Stimulated activated CD4-positive, alpha-beta T cell treated with anti-CD3 and anti-CD28 coated beads, Interleukin-4, amount 100 ng/mL, for 1 hour (primary cell): ENCODE measurements around the gene STK4.

Experiments
- DNase-seq: peaks from one replicate; pipeline ENCODE4 v3.0.0-alpha.2; 2020

STK4 gene

DNA sequence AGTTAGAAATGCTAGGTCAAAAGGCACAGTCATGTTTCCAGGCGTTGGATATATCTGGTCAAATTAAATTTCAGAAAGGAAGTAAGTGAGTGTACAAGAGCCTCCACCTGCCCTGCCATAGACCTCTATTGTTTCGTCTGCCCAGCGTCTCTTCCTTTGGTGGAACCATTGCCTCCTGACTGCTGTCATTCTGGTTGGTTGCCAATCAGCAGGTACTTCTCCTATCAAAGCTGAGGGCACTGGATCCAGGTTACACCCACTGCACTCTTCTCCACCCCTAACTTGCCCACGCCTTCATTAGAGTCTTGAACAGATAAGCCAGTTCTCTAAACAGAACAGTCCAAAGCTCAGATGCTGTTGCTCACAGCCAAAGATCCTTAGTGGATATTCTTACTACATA is 151.3 kb downstream of the STK4 start:
- no peak for DNase-seq

DNA sequence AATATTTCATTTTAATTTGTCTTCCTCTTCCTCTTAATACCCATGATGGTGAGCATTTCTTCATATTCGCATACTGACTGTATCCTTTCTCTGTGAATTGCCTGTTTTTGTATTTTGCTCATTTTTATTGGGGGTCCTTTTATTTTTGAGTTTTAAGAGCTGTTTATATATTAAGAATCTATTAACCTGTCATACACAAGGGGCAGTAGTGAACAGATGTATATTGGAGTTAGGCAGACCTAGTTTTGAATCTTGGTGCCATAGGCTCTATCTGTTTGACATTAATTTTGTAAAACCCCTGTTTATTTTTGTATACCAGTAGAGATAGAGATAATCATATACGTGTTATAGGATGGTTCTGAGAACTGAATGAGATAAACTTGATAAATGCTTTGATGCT is 151.7 kb downstream of the STK4 start:
- no peak for DNase-seq

DNA sequence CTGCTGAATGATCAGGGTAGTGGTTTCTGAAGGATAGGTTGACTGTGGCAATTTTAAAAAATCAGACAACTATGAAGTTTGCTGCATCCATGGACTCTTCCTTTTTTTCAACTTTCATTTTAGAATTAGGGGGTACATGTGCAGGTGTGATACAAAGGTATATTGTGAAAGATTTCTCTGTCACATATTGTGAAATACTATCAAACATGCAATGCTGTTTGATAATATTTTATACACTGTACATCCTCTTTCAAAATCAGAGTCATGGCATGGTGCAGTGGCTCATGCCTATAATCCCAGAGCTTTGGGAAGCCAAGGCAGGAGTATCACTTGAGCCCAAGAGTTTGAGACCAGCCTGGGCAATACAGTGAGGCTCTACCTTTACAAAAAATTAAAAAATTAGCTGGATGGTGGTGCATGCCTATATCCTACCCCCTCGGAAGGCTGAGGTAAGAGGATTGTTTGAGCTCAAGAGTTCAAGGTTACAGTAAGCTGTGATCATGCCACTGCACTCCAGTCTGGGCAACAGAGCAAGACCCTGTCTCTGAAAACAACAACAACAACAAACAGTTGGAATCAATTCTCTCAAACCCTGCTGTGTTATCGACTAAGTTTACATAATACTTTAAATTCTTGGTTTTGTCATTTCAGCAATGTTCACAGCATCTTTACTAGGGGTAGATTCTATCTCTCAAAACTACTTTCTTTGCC is 153.4 kb downstream of the STK4 start:
- DNase-seq, result no peak

DNA sequence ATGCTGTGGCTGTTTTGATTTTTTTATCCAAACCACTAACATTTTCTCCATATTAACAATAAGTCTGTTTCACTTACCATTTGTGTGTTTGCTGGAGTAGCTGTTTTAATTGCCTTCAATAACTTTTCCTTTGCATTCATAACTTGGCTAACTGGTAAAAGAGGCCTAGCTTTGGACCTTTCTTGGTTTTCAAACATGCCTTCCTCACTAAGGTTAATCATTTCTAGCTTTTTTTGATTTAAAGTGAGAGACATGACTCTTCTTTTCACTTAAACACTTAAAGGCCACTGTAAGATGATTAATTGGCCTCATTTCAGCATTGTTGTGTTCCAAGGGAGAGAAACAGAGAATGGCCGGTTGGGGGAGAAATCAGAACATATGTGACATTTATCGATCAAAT is 155.1 kb downstream of the STK4 start:
- DNase-seq, result no peak

DNA sequence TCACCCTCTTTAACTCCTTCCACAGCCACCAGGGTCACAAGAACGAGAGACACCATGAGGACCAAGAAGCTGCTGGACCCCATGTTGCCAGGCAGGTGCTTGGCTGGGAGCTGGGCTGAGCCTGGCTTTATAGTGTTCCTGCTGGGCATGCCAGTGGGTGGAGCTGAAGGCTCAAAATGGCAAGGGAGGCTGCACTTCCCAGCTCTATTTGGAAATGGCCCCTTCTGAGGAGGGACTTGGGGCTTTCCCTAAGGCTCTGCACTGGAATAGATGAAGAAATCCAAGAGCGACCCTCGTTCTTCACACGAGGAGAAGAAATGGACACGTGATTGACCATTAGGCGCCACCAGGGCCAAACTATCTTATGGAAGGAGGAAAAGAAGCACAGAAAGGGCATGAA is 158.1 kb downstream of the STK4 start, which contains the start of gene WFDC12:
TSS of gene WFDC12 (minus strand) at position 101 of the 400 bp plus-strand sequence. CDS start at position 83, 18 bp downstream.
- no peak for DNase-seq

DNA sequence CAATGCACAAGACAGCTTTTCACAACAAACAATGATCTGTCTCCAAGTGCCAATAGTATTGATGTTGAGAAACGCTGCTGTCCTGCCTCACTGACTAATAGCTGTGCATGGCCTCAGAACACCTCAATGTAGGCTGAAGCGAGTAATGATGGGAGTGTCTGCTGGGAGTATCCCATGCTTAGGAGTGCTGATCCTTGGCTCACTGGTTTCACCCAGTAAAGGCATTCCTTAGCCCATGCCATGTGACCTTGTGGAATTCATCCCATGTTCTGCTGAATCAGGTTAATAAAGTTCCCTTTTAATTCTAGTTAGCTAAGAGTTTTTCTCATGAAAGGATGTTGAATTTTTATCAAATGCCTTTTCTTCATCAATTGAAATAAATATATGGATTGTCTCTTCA is 161.8 kb downstream of the STK4 start:
- no peak for DNase-seq
